GM23338 (cell line): ENCODE data around the gene RBM22. TPM values are rescaled to one million over a fixed set of nuclear protein-coding genes. Genes with fewer than 3 reads are reported as not detected.

ENCODE experiments used
- ATAC-seq: fragments of 200-7000 bp; cut with Tn5 transposase; 3 replicates; pipeline ENCODE4 v1.9.1; 2020
- DNase-seq: peaks from one replicate; pipeline ENCODE4 v3.0.0-alpha.2; 2015; ENCODE audit warnings: low spot score
- H2AFZ ChIP-seq: fragments of 200-600 bp; sonication (generic); 2 replicates; pipeline ENCODE4 v1.8.0; 2016; ENCODE audit warnings: antibody characterized with exemption, mild to moderate bottlenecking, moderate library complexity
- H3F3A ChIP-seq: fragments of 200-600 bp; sonication (generic); replicated peaks from 2 replicates; pipeline ENCODE4 v1.8.0; 2017; ENCODE audit warnings: antibody characterized with exemption, mixed run types, low read depth
- H3K27ac ChIP-seq: fragments of 200-600 bp; sonication (generic); 2 replicates; pipeline ENCODE4 v1.6.1; 2016; ENCODE audit warnings: low read depth
- H3K27me3 ChIP-seq: fragments of 200-600 bp; sonication (generic); 2 replicates; pipeline ENCODE4 v1.8.0; 2016; ENCODE audit warnings: mild to moderate bottlenecking, mixed run types, moderate library complexity; ENCODE audit not compliant: insufficient read depth
- H3K36me3 ChIP-seq: fragments of 200-600 bp; sonication (generic); 2 replicates; pipeline ENCODE4 v1.8.0; 2016; ENCODE audit warnings: mild to moderate bottlenecking; ENCODE audit not compliant: insufficient read depth
- H3K4me1 ChIP-seq: fragments of 200-600 bp; sonication (generic); 2 replicates; pipeline ENCODE4 v1.8.0; 2016; ENCODE audit warnings: mild to moderate bottlenecking, moderate library complexity; ENCODE audit not compliant: insufficient read depth
- H3K4me2 ChIP-seq: fragments of 200-600 bp; sonication (generic); 2 replicates; pipeline ENCODE4 v1.7.1; 2017; ENCODE audit warnings: mixed run types
- H3K4me3 ChIP-seq: fragments of 200-600 bp; sonication (generic); 2 replicates; pipeline ENCODE4 v1.6.1; 2016; ENCODE audit warnings: mixed run types
- H3K79me2 ChIP-seq: fragments of 200-600 bp; sonication (generic); replicated peaks from 2 replicates; pipeline ENCODE4 v1.8.0; 2017; ENCODE audit warnings: mild to moderate bottlenecking; ENCODE audit not compliant: insufficient read depth
- H3K9me2 ChIP-seq: fragments of 200-600 bp; sonication (generic); 2 replicates; pipeline ENCODE4 v1.8.0; 2017; ENCODE audit not compliant: insufficient read depth
- H4K20me1 ChIP-seq: fragments of 200-600 bp; sonication (generic); replicated peaks from 2 replicates; pipeline ENCODE4 v1.8.0; 2017; ENCODE audit warnings: mild to moderate bottlenecking; ENCODE audit not compliant: insufficient read depth
- H3K27ac Mint-ChIP-seq: 2 replicates; pipeline ENCODE4 v1.8.0; 2020; ENCODE audit warnings: inconsistent platforms, mild to moderate bottlenecking, moderate library complexity, mixed read lengths
- H3K27me3 Mint-ChIP-seq: 3 replicates; pipeline ENCODE4 v1.8.0; 2022; ENCODE audit warnings: low read depth, mild to moderate bottlenecking, moderate library complexity, mixed read lengths, inconsistent platforms; ENCODE audit not compliant: insufficient read depth, poor library complexity
- H3K36me3 Mint-ChIP-seq: 3 replicates; pipeline ENCODE4 v1.8.0; 2021; ENCODE audit warnings: low read depth, mild to moderate bottlenecking, inconsistent platforms, moderate library complexity, mixed read lengths
- H3K4me1 Mint-ChIP-seq: 3 replicates; pipeline ENCODE4 v1.8.0; 2020; ENCODE audit warnings: mild to moderate bottlenecking, inconsistent platforms, mixed read lengths
- H3K4me3 Mint-ChIP-seq: 3 replicates; pipeline ENCODE4 v1.8.0; 2021; ENCODE audit warnings: moderate library complexity, mild to moderate bottlenecking, inconsistent platforms, mixed read lengths
- H3K9me3 Mint-ChIP-seq: 3 replicates; pipeline ENCODE4 v1.8.0; 2020; ENCODE audit warnings: moderate library complexity, mild to moderate bottlenecking, inconsistent platforms, mixed read lengths
- CREB1 ChIP-seq: fragments of 250-450 bp; sonication (Bioruptor Pico); IDR thresholded peaks from 2 replicates; pipeline ENCODE4 v1.5.0; 2020; ENCODE audit warnings: low read depth, mild to moderate bottlenecking, moderate library complexity
- EZH2 ChIP-seq: fragments of 200-600 bp; sonication (generic); IDR thresholded peaks from one replicate; pipeline ENCODE4 v1.8.0; 2017; ENCODE audit warnings: antibody characterized with exemption, mild to moderate bottlenecking, low read depth; ENCODE audit not compliant: unreplicated experiment
- EZH2phosphoT487 ChIP-seq: fragments of 200-600 bp; sonication (generic); IDR thresholded peaks from one replicate; pipeline ENCODE4 v1.8.1; 2018; ENCODE audit warnings: antibody characterized with exemption; ENCODE audit not compliant: unreplicated experiment
- NANOG ChIP-seq: IDR thresholded peaks from 2 replicates; pipeline ENCODE4 v1.6.1; 2016; ENCODE audit warnings: antibody characterized with exemption, borderline replicate concordance
- POLR2AphosphoS5 ChIP-seq: IDR thresholded peaks from 2 replicates; pipeline ENCODE4 v1.6.1; 2016; ENCODE audit warnings: antibody characterized with exemption, low read depth
- REST ChIP-seq: IDR thresholded peaks from one replicate; pipeline ENCODE4 v1.6.1; 2018; ENCODE audit warnings: antibody characterized with exemption; ENCODE audit not compliant: unreplicated experiment
- STAT1 ChIP-seq: IDR thresholded peaks from one replicate; pipeline ENCODE4 v1.6.1; 2016; ENCODE audit warnings: antibody characterized with exemption; ENCODE audit not compliant: unreplicated experiment
- ZNF114 ChIP-seq: fragments of 250-450 bp; sonication (Bioruptor Pico); IDR thresholded peaks from 2 replicates; pipeline ENCODE4 v1.5.0; 2020; ENCODE audit warnings: mild to moderate bottlenecking, moderate library complexity
- ZNF331 ChIP-seq: fragments of 250-450 bp; sonication (Bioruptor Pico); IDR thresholded peaks from 2 replicates; pipeline ENCODE4 v1.5.0; 2020; ENCODE audit warnings: low read depth, mild to moderate bottlenecking, moderate library complexity
- ZNF462 ChIP-seq: fragments of 250-450 bp; sonication (Bioruptor Pico); IDR thresholded peaks from 2 replicates; pipeline ENCODE4 v1.5.0; 2020; ENCODE audit warnings: mild to moderate bottlenecking, moderate library complexity
- polyA plus RNA-seq: library from polyadenylated mRNA; unstranded; fragments of >200 nt; fragmentation: Nextera tagmentation; extraction: Ambion mirVana; gene quantifications from 2 replicates; pipeline ENCODE4 v1.2.1, GENCODE V29; 2016
- total RNA-seq: library from RNA; depleted of rRNA; stranded (reverse); fragments of >200 nt; shearing (Covaris generic); gene quantifications from 2 replicates; pipeline ENCODE4 v1.2.3, GENCODE V29; 2014
- TF ChIP-seq, protein P1 (sequence below), 2 experiments: fragments of 200-600 bp in 1 of 2; sonication (generic) in 1 of 2; conservative IDR thresholded peaks; 2 replicates each; pipeline versions ENCODE4 v1.5.1 to v1.6.1; 2016 to 2017; ENCODE audit warnings: antibody characterized with exemption in 2 of 2, low read depth in 2 of 2, mild to moderate bottlenecking in 2 of 2, moderate library complexity in 1 of 2
- TF ChIP-seq, protein P2 (sequence below): IDR thresholded peaks from 2 replicates; pipeline ENCODE4 v1.6.1; 2016; ENCODE audit warnings: antibody characterized with exemption

RBM22 gene
- total and polyA plus RNA-seq, 2 experiments from 2014 or later, result 23.4 to 32.3 TPM

GRCh38 chr5:150648294-150649107 is 52.4 kb downstream of the RBM22 start:
- Mint-ChIP-seq H3K36me3 (no peaks in the 10 kb centered on the region; the same call in 2 of the 3 replicates), H3K9me3 (no peaks in the 10 kb centered on the region), H3K4me1 (peaks cover 34% of the 10 kb centered on the region), H3K27me3 (peaks cover 1% of the 10 kb centered on the region), H3K4me3 (no peak overlapping the region), H3K27ac (no peak overlapping the region)
- no peaks in the 10 kb centered on the region for H3K36me3 ChIP-seq
- H2AFZ ChIP-seq, result no peak overlapping the region
- no peak overlapping the region for H3K4me3 ChIP-seq
- no peaks in the 10 kb centered on the region for H3K27me3 ChIP-seq
- no peak overlapping the region for H3K4me2 ChIP-seq
- H3K27ac ChIP-seq, result no peak overlapping the region
- DNase-seq (no peak), ATAC-seq (no peak)
- TF ChIP-seq ZNF331 (CRISPR knock-in tag) (no peak), STAT1 (no peak), REST (no peak), ZNF462 (CRISPR knock-in tag) (no peak), NANOG (no peak), POLR2AphosphoS5 (no peak), EZH2 (no peak), CREB1 (CRISPR knock-in tag) (no peak), EZH2phosphoT487 (no peak), ZNF114 (CRISPR knock-in tag) (no peak)
- TF ChIP-seq, protein P1, sequence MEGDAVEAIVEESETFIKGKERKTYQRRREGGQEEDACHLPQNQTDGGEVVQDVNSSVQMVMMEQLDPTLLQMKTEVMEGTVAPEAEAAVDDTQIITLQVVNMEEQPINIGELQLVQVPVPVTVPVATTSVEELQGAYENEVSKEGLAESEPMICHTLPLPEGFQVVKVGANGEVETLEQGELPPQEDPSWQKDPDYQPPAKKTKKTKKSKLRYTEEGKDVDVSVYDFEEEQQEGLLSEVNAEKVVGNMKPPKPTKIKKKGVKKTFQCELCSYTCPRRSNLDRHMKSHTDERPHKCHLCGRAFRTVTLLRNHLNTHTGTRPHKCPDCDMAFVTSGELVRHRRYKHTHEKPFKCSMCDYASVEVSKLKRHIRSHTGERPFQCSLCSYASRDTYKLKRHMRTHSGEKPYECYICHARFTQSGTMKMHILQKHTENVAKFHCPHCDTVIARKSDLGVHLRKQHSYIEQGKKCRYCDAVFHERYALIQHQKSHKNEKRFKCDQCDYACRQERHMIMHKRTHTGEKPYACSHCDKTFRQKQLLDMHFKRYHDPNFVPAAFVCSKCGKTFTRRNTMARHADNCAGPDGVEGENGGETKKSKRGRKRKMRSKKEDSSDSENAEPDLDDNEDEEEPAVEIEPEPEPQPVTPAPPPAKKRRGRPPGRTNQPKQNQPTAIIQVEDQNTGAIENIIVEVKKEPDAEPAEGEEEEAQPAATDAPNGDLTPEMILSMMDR (conservative IDR thresholded peaks at IDR 0.05; ENCODE audit: low read depth in 2 of 2), result no peak; a peak in 1 of 4 replicates
- TF ChIP-seq, protein P2, sequence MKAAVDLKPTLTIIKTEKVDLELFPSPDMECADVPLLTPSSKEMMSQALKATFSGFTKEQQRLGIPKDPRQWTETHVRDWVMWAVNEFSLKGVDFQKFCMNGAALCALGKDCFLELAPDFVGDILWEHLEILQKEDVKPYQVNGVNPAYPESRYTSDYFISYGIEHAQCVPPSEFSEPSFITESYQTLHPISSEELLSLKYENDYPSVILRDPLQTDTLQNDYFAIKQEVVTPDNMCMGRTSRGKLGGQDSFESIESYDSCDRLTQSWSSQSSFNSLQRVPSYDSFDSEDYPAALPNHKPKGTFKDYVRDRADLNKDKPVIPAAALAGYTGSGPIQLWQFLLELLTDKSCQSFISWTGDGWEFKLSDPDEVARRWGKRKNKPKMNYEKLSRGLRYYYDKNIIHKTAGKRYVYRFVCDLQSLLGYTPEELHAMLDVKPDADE, result no peak
- no peaks in the 10 kb centered on the region; the same call in 1 of the 2 replicates for H3K4me1 ChIP-seq
- no peaks in the 10 kb centered on the region for H3F3A ChIP-seq
- no peaks in the 10 kb centered on the region for H3K9me2 ChIP-seq
- no peaks in the 10 kb centered on the region for H3K79me2 ChIP-seq
- H4K20me1 ChIP-seq, result no peaks in the 10 kb centered on the region
